K562 (cell line): ENCODE measurements around the gene RFNG. TPM values are rescaled to one million over a fixed set of nuclear protein-coding genes. Genes with fewer than 3 reads are reported as not detected.

Source experiments
- CCAR2 ChIP-seq: fragments of 200-400 bp; formaldehyde crosslinking; IDR thresholded peaks from 2 replicates; pipeline ENCODE4 v1.6.1; 2017; ENCODE audit warnings: mild to moderate bottlenecking, low read depth, low read length
- E2F5 ChIP-seq: sonication (generic); formaldehyde crosslinking; IDR thresholded peaks from 2 replicates; pipeline ENCODE4 v1.8.0; 2022; ENCODE audit warnings: mild to moderate bottlenecking, missing genetic modification reagents
- FIP1L1 ChIP-seq: fragments of 200-400 bp; formaldehyde crosslinking; IDR thresholded peaks from 2 replicates; pipeline ENCODE4 v1.6.1; 2018; ENCODE audit warnings: mild to moderate bottlenecking, low read depth, low read length; ENCODE audit not compliant: poor library complexity, severe bottlenecking
- HBP1 ChIP-seq: fragments of 450-650 bp; formaldehyde crosslinking; IDR thresholded peaks from 2 replicates; pipeline ENCODE4 v1.4.0; 2022; ENCODE audit warnings: missing genetic modification characterization
- IRF2 ChIP-seq: sonication (generic); formaldehyde crosslinking; IDR thresholded peaks from 2 replicates; pipeline ENCODE4 v1.8.1; 2022; ENCODE audit warnings: mild to moderate bottlenecking, missing genetic modification reagents
- KAT7 ChIP-seq: sonication (generic); formaldehyde crosslinking; IDR thresholded peaks from 2 replicates; pipeline ENCODE4 v1.8.0; 2022; ENCODE audit warnings: missing genetic modification reagents, mild to moderate bottlenecking, borderline replicate concordance
- MYNN ChIP-seq, 2 experiments: sonication (generic); formaldehyde crosslinking in 1 of 2; IDR thresholded peaks; 2 replicates each; pipeline versions ENCODE4 v1.5.0 to v1.6.1; 2016 to 2020; ENCODE audit warnings: antibody characterized with exemption in 1 of 2, missing genetic modification reagents in 1 of 2
- PATZ1 ChIP-seq: fragments of 250-450 bp; sonication (Bioruptor Pico); IDR thresholded peaks from 2 replicates; pipeline ENCODE4 v1.5.0; 2020; ENCODE audit warnings: mild to moderate bottlenecking, borderline replicate concordance
- POLR2AphosphoS5 ChIP-seq: IDR thresholded peaks from 2 replicates; pipeline ENCODE4 v1.6.1; 2011; ENCODE audit warnings: mild to moderate bottlenecking, low read depth, low read length, moderate library complexity; ENCODE audit not compliant: control insufficient read depth, insufficient read depth
- PURB ChIP-seq: sonication (generic); formaldehyde crosslinking; IDR thresholded peaks from 2 replicates; pipeline ENCODE4 v1.9.0; 2021; ENCODE audit warnings: low read depth, mild to moderate bottlenecking, missing genetic modification reagents
- RAD51 ChIP-seq: fragments of 450-650 bp; IDR thresholded peaks from 2 replicates; pipeline ENCODE4 v1.7.1; 2016; ENCODE audit warnings: low read depth, mild to moderate bottlenecking, borderline replicate concordance
- RBM22 ChIP-seq: fragments of 200-400 bp; formaldehyde crosslinking; IDR thresholded peaks from 2 replicates; pipeline ENCODE4 v1.6.1; 2018; ENCODE audit warnings: low read length, low read depth; ENCODE audit not compliant: poor library complexity, severe bottlenecking
- RUNX1 ChIP-seq: sonication (generic); IDR thresholded peaks from 2 replicates; pipeline ENCODE4 v1.6.1; 2016; ENCODE audit warnings: antibody characterized with exemption, low read depth
- SIN3A ChIP-seq, 2 experiments: fragments of 150-350 bp in 1 of 2; IDR thresholded peaks; 2 replicates each; pipeline ENCODE4 v1.6.1; 2011 to 2016; ENCODE audit warnings: borderline replicate concordance in 2 of 2, low read depth in 2 of 2, low read length in 2 of 2, mild to moderate bottlenecking in 2 of 2, moderate library complexity in 2 of 2; ENCODE audit not compliant: control insufficient read depth in 1 of 2
- SREBF2 ChIP-seq: sonication (generic); formaldehyde crosslinking; IDR thresholded peaks from 2 replicates; pipeline ENCODE4 v1.4.0; 2020; ENCODE audit warnings: mild to moderate bottlenecking, missing genetic modification reagents
- TFAP4 ChIP-seq: sonication (generic); formaldehyde crosslinking; IDR thresholded peaks from 2 replicates; pipeline ENCODE4 v1.8.0; 2022; ENCODE audit warnings: missing genetic modification reagents, mild to moderate bottlenecking, moderate library complexity, borderline replicate concordance
- ZBTB26 ChIP-seq: fragments of 450-650 bp; formaldehyde crosslinking; IDR thresholded peaks from 2 replicates; pipeline ENCODE4 v1.4.0; 2022; ENCODE audit warnings: missing genetic modification characterization
- ZFPM2 ChIP-seq: fragments of 250-450 bp; sonication (Bioruptor Pico); IDR thresholded peaks from 2 replicates; pipeline ENCODE4 v1.5.1; 2022; ENCODE audit warnings: mild to moderate bottlenecking
- ZZZ3 ChIP-seq: fragments of 450-650 bp; IDR thresholded peaks from 2 replicates; pipeline ENCODE4 v1.6.1; 2016; ENCODE audit warnings: antibody characterized with exemption, mild to moderate bottlenecking, moderate library complexity
- polyA plus RNA-seq, 8 experiments: library from polyadenylated mRNA; depleted of rRNA in 4 of 8; stranded (reverse) in 5 of 8; unstranded in 3 of 8; fragments of >200 nt; fragmentation: Nextera tagmentation in 2 of 8; fragmentation: Illumina TruSeq in 1 of 8; extraction: Ambion mirVana in 2 of 8; extraction: Trizol in 1 of 8; gene quantifications; 2 replicates each; pipeline versions ENCODE4 v1.2.1 to v1.2.3, GENCODE V29; 2011 to 2014; ENCODE audit warnings: inconsistent platforms in 1 of 8, missing spikeins in 1 of 8
- total RNA-seq, 7 experiments: library from RNA; depleted of rRNA in 6 of 7; stranded (reverse); fragments of >200 nt in 6 of 7; fragmentation: Illumina TruSeq in 2 of 7; extraction: Trizol in 2 of 7; gene quantifications; 2 replicates each; pipeline versions ENCODE4 v1.2.1 to v1.2.3, GENCODE V29; 2011 to 2021; ENCODE audit warnings: low replicate concordance in 1 of 7

Gene RFNG
- total and polyA plus RNA-seq, 9 of the 15 experiments (the other 6 are each of a cell fraction or from before 2014, with no cell fraction given): 0.32 to 32.8 (median 9.5) TPM

GRCh38 chr17:82076785-82077591 is 25.4 kb upstream of the RFNG start (continued):
- TF ChIP-seq PURB (CRISPR knock-in tag): no peak
- peak; percentile 48 for TF ChIP-seq FIP1L1
- TF ChIP-seq RUNX1: no peak; the same call in 1 of the 2 replicates
- no peak for TF ChIP-seq ZZZ3
- TF ChIP-seq MYNN (IDR thresholded peaks at IDR 0.05): peak; percentile 45; the same call in 1 of the 2 replicates
- no peak for TF ChIP-seq MYNN (CRISPR knock-in tag; IDR thresholded peaks at IDR 0.05)
- peak; percentile 40 for TF ChIP-seq POLR2AphosphoS5
- TF ChIP-seq E2F5: no peak
- TF ChIP-seq RAD51: no peak
- TF ChIP-seq IRF2: no peak
- peak in 1 of 2 experiments; percentile 75; a peak in 1 of 4 replicates for TF ChIP-seq SIN3A (IDR thresholded peaks at IDR 0.05; ENCODE audit: borderline replicate concordance in 2 of 2, control insufficient read depth in 1 of 2, low read depth in 2 of 2, low read length in 2 of 2)
- no peak for TF ChIP-seq CCAR2
- TF ChIP-seq ZBTB26 (CRISPR knock-in tag): no peak
- TF ChIP-seq SREBF2 (CRISPR knock-in tag): no peak
- TF ChIP-seq KAT7: no peak
- peak; percentile 89 for TF ChIP-seq RBM22
- 0 out of 2 replicates have a peak, but pooled peaks have one; percentile 9 for TF ChIP-seq TFAP4 (CRISPR knock-in tag)
- TF ChIP-seq HBP1 (CRISPR knock-in tag): 0 out of 2 replicates have a peak, but pooled peaks have one; percentile 8
- TF ChIP-seq ZFPM2 (CRISPR knock-in tag): no peak
- no peak for TF ChIP-seq PATZ1 (CRISPR knock-in tag)
